Activated CD4-positive, alpha-beta T cell treated with anti-CD3 and anti-CD28 coated beads, Interleukin-2, amount 50 U/mL, for 4 hours (primary cell): ENCODE results near the gene ALKBH1.
"Not testable (repeated sequence)": the region's sequence is repeated elsewhere in the genome, so short reads cannot be mapped to it uniquely, and the experiment has no call there.

Experiments used
- DNase-seq, 2 experiments: peaks; one replicate each; pipeline ENCODE4 v3.0.0-alpha.2; 2020

ALKBH1 gene

GRCh38 chr14:77673193-77673592 lies 34.6 kb downstream of the ALKBH1 start:
- no peak for DNase-seq

DNA sequence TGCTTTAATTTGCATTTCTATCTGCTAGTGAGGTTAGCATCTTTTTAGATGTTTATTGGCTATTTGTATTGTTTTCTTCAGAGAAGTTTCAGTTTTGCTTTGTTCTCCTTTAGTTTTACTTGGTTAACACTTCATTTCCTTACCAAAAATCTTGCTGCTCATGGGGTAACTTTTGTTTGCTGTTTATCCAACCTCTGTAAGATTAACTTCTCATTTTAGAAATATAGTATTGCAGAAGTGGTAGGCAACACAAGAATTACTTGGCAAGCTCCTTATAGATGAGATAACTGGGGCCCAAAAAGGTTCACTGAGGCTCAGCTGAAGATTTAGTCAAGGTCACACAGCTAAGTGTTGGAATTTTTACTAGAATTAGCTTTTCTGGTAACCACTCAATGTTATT lies 40.5 kb downstream of the ALKBH1 start:
- no peak for DNase-seq

DNA sequence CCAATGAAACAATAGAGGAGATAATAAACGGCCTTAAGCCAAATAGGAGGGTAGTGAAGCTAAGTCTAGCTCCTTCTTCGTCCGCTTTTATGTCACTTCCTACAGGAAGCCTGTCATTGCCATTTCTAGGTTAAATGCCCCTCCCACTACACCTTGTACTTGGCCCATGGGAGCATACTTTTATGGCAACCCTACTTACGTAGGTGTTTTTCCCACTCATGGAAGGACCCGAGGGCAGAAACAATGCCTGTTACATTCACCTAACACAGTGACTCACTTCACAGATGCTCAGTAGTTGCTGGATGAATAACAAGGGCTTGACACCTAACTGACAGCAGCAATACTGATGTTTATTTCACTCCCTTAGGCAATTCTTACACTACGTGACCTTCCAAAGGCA lies 44.5 kb downstream of the ALKBH1 start:
- DNase-seq, result no peak

DNA sequence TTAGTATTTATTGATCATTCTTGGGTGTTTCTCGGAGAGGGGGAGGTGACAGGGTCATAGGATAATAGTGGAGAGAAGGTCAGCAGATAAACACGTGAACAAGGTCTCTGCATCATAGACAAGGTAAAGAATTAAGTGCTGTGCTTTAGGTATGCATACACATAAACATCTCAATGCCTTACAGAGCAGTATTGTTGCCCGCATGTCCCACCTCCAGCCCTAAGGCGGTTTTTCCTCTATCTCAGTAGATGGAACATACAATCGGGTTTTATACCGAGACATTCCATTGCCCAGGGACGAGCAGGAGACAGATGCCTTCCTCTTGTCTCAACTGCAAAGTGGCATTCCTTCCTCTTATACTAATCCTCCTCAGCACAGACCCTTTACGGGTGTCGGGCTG lies 46.3 kb downstream of the ALKBH1 start:
- not testable (repeated sequence) for DNase-seq

GRCh38 chr14:77660754-77661153 lies 47.1 kb downstream of the ALKBH1 start:
- no peak for DNase-seq

DNA sequence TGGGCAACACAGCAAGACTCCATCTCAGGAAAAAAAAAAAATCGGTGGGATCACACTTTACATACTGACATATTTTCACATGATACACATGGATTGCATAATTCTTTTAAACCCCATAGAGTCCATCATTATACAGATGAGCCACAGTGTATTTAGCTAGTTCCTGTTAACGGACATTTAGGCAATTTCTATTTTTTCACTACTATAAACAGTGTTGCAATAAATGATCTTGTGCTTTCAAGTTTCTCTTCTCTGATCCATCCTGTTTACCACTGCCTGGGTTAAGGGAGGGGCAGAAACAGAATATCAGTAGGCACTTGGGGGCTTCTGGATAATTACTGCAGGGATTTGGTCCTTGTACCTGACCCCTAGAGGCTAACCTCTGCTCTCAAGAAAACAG lies 48.0 kb downstream of the ALKBH1 start:
- DNase-seq, result no peak

- DNase-seq, result no peak
Observed at GRCh38 chr14:77657280-77657679, 50.5 kb downstream of the ALKBH1 start.

- no peak for DNase-seq
Observed at GRCh38 chr14:77654001-77654441, 53.8 kb downstream of the ALKBH1 start.

GRCh38 chr14:77649326-77649725 lies 58.5 kb downstream of the ALKBH1 start:
- DNase-seq, result no peak

GRCh38 chr14:77648520-77649200 lies 59.2 kb downstream of the ALKBH1 start:
- DNase-seq, result no peak

GRCh38 chr14:77647853-77648252 lies 60.0 kb downstream of the ALKBH1 start:
- no peak for DNase-seq

GRCh38 chr14:77646907-77647306 lies 60.9 kb downstream of the ALKBH1 start:
- DNase-seq, result no peak

DNA sequence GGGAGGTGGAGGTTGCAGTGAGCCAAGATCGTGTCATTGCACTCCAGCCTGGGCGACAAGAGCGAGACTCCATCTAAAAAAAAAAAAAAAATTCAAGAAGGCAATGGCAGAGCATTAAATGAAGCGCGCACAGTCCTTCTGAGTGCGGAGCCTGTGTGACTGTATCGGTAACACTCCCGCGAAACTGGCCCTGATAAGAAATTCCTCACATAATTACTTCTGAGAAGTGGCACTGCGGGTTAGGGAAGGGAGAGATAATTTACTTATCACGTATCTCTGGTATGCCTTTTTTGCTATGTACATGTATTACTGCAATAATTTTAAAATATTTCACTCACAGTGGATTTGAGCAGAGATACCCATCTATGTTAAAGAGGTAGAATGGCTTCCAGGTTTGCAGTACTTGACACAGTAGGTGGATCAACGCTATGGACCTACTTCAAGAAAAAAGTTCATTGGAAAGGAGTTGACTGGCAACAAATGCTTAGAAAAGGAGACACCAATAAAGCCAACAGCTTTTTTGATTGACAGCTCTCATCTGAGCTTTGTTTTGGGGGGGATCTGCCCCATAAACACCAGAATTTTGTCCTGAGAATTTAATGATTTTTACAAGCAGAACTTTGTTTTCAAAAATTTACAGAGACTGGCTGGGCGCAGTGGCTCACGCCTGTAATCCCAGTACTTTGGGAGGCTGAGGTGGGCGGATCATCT lies 62.1 kb downstream of the ALKBH1 start:
- no peak for DNase-seq

DNA sequence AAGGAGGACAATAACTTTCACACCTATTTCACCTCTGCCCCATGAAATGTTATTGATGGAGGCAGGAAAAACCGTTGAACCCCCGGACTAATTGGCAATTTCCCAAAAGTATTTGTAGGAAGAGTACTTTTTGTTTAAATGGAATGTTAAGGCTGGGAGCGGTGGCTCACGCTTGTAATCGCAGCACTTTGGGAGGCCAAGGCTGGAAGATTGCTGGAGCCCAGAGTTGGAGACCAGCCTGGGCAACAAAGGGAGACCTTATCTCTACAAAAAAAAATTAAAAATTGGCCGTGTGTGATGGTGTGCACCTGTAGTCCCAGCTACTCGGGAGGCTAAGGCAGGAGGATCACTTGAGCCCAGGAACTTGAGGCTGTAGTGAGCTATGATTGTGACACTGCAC lies 65.4 kb downstream of the ALKBH1 start:
- no peak for DNase-seq

- peak; percentile 59 for DNase-seq
Observed at GRCh38 chr14:77641534-77642341, 66.1 kb downstream of the ALKBH1 start.

DNA sequence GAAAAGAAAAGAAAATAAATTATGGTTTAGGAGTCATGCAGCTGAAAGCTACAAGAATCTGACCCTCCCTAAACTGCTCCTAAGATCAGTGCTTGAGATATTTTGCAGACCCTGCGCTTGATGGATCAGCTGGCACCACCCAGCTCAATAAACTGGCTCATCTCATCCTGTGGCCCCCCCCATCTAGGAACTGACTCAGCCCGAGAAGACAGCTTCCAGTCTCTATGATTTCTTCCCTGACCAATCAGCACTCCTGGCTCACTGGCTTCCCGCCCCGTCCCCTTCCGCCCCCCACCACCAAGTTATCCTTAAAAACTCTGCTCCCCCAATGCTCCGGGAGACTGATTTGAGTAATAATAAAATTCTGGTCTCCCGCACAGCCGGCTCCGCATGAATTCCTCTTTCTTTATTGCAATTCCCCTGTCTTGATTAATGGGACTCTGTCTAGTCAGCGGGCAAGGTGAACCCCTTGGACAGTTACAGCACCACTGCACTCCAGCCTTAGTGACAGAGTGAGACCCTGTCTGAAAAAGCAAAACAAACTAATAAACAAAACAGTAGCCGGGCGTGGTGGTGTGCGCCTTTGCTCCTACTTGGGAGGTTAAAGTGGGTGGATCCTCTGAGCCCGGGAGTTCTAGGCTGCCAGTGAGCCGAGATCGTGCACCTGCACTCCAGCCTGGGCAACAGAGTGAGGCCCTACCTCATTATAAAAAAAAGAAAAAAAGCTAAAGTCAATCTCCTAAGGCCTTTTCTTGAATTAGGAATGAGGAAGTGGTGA lies 66.9 kb downstream of the ALKBH1 start:
- no peak for DNase-seq

GRCh38 chr14:77638771-77639171 lies 69.1 kb downstream of the ALKBH1 start:
- no peak for DNase-seq

DNA sequence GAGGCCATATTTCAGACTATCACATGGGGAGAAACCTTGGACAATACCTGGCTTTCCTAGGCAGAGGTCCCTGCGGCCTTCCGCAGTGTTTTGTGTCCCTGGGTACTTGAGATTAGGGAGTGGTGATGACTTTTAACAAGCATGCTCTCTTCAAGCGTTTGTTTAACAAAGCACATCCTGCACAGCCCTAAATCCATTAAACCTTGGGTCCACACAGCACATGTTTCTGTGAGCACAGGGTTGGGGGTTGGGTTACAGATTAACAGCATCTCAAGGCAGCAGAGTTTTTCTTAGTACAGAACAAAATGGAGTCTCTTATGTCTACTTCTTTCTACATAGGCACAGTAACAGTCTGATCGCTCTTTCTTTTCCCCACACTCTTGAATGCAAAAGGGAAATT lies 72.0 kb downstream of the ALKBH1 start:
- DNase-seq, result not testable (repeated sequence)

DNA sequence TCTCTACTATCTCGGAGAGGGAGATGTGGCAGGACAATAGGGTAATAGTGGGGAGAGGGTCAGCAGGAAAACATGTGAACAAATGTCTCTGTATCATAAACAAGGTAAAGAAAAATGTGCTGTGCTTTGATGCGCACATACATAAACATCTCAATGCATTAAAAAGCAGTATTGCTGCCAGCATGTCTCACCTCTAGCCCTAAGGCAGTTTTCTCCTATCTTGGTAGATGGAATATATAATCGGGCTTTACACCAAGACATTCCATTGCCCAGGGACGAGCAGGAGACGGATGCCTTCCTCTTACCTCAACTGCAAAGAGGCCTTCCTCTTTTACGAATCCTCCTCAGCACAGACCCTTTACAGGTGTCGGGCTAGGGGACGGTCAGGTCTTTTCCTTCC lies 72.4 kb downstream of the ALKBH1 start:
- not testable (repeated sequence) for DNase-seq

DNA sequence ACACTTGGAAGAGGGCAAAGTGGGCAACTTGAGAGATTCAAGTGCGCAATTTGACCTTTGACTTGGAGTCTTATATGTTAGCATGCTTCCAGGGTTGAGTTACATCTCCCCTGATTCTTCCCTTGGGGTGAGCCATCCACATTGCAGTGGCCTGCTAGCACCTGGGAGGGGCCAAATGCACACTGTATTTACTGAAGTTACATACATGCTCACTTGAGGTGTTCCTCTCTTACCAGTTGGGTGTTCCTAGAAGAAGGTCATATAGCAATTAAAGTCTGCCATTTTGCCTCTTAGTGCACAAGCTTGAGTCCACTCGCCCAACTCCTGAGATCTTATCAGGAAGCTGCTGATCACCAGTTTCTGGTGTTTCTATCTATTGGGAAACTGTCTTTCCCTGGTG lies 77.7 kb downstream of the ALKBH1 start:
- DNase-seq, result no peak

DNA sequence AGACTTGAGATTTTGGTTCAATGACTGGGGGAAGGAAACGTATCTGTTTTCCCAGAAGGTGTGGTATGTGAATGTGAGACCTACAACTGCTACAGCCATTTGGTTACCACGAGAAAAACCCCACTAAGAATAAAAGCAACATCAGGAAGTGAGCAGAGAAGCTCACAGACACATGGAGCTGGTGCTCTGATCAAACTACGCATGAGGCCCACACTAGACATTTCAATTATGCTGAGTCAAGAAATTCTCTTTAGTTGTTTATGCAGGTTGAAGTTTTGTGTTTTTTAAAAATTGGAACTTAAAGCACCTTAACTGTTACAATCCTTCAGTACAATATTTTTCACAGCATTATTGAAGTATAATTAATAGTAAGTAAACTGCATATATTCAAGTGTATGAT lies 82.5 kb downstream of the ALKBH1 start:
- no peak for DNase-seq

GRCh38 chr14:77623201-77623600 lies 84.6 kb downstream of the ALKBH1 start:
- DNase-seq, result no peak
